SK-N-SH (cell line): ENCODE results near the gene CDHR3. TPM values are rescaled to one million over a fixed set of nuclear protein-coding genes. Genes with fewer than 3 reads are reported as not detected.

ENCODE experiments used
- CTCF ChIA-PET: fragments of 300-600, 350-600 bp; formaldehyde crosslinking; extraction: SDS; loops from one replicate; lab custom pipeline; 2021; lab: Yijun Ruan, JAX
- POLR2A ChIA-PET: fragments of 350-600 bp; sonication (Branson Sonifier 250); formaldehyde crosslinking; extraction: SDS; loops from one replicate; lab custom pipeline; 2020; ENCODE audit warnings: antibody characterized with exemption, inconsistent platforms; lab: Yijun Ruan, JAX
- DNase-seq: peaks from one replicate; pipeline ENCODE4 v3.0.0; 2012
- H2AFZ ChIP-seq: fragments of 200-600 bp; sonication (generic); 2 replicates; pipeline ENCODE4 v1.8.1; 2016; ENCODE audit warnings: antibody characterized with exemption, mild to moderate bottlenecking, low read depth
- H3F3A ChIP-seq: fragments of 200-600 bp; sonication (generic); replicated peaks from 2 replicates; pipeline ENCODE3; 2016; ENCODE audit warnings: antibody characterized with exemption, mild to moderate bottlenecking; ENCODE audit not compliant: insufficient read depth
- H3K27ac ChIP-seq, 2 experiments: fragments of 200-500 bp in 1 of 2; fragments of 200-600 bp in 1 of 2; sonication (Bioruptor generic) in 1 of 2; sonication (generic), shearing (Covaris generic) in 1 of 2; 2 replicates each; pipeline versions ENCODE4 v1.5.1 to v1.6.1; 2014 to 2016; ENCODE audit warnings: low read depth in 2 of 2, inconsistent platforms in 1 of 2, low read length in 1 of 2, mild to moderate bottlenecking in 1 of 2, mixed read lengths in 1 of 2
- H3K27me3 ChIP-seq: fragments of 200-600 bp; sonication (generic), shearing (Covaris generic); 2 replicates; pipeline ENCODE4 v1.6.1; 2016; ENCODE audit warnings: mixed run types; ENCODE audit not compliant: insufficient read depth
- H3K36me3 ChIP-seq, 2 experiments: fragments of 200-500 bp in 1 of 2; fragments of 200-600 bp in 1 of 2; sonication (Bioruptor generic) in 1 of 2; sonication (generic) in 1 of 2; replicated peaks in 1 of 2; 2 replicates each; pipeline versions ENCODE3 to v1.5.1; 2014 to 2016; ENCODE audit warnings: low read length in 1 of 2, mild to moderate bottlenecking in 1 of 2; ENCODE audit not compliant: insufficient read depth in 2 of 2, control insufficient read depth in 1 of 2
- H3K4me1 ChIP-seq, 2 experiments: fragments of 200-500 bp in 1 of 2; fragments of 200-600 bp in 1 of 2; sonication (Bioruptor generic) in 1 of 2; sonication (generic), shearing (Covaris generic) in 1 of 2; 2 replicates each; pipeline versions ENCODE4 v1.5.1 to v1.6.1; 2014 to 2016; ENCODE audit warnings: low read depth in 1 of 2, low read length in 1 of 2, mixed run types in 1 of 2; ENCODE audit not compliant: insufficient read depth in 2 of 2, control insufficient read depth in 1 of 2
- H3K4me2 ChIP-seq: fragments of 200-600 bp; sonication (generic), shearing (Covaris generic); 2 replicates; pipeline ENCODE4 v1.6.1; 2017; ENCODE audit warnings: mixed run types
- H3K4me3 ChIP-seq, 2 experiments: fragments of 200-500 bp in 1 of 2; fragments of 200-600 bp in 1 of 2; sonication (Bioruptor generic) in 1 of 2; sonication (generic), shearing (Covaris generic) in 1 of 2; 2 replicates each; pipeline versions ENCODE4 v1.5.1 to v1.8.1; 2014 to 2016; ENCODE audit warnings: low read depth in 2 of 2, inconsistent platforms in 1 of 2, low read length in 1 of 2, mild to moderate bottlenecking in 1 of 2, mixed read lengths in 1 of 2, moderate library complexity in 1 of 2
- H3K79me2 ChIP-seq: fragments of 200-600 bp; sonication (generic); 2 replicates; pipeline ENCODE4 v1.8.1; 2017; ENCODE audit warnings: mild to moderate bottlenecking; ENCODE audit not compliant: insufficient read depth
- H3K9ac ChIP-seq: fragments of 200-600 bp; sonication (generic); 2 replicates; pipeline ENCODE4 v1.6.1; 2017; ENCODE audit warnings: mixed run types
- H3K9me2 ChIP-seq: fragments of 200-600 bp; sonication (generic); 2 replicates; pipeline ENCODE4 v1.6.1; 2017; ENCODE audit warnings: mixed run types
- H3K9me3 ChIP-seq: fragments of 200-600 bp; sonication (generic); 2 replicates; pipeline ENCODE4 v1.6.1; 2017; ENCODE audit warnings: mixed run types, mild to moderate bottlenecking, moderate library complexity
- H4K20me1 ChIP-seq: fragments of 200-600 bp; sonication (generic); 2 replicates; pipeline ENCODE4 v1.6.1; 2017; ENCODE audit warnings: mild to moderate bottlenecking, mixed run types; ENCODE audit not compliant: insufficient read depth
- CTCF ChIP-seq: fragments of 200-600 bp; sonication (generic); IDR thresholded peaks from 2 replicates; pipeline ENCODE4 v1.6.1; 2017; ENCODE audit warnings: antibody characterized with exemption, mild to moderate bottlenecking, moderate library complexity
- ELF1 ChIP-seq: IDR thresholded peaks from 2 replicates; pipeline ENCODE4 v1.4.0; 2012
- EP300 ChIP-seq, 2 experiments: IDR thresholded peaks; 2 replicates each; pipeline versions ENCODE4 v1.4.0 to v1.6.1; 2012; ENCODE audit warnings: borderline replicate concordance in 1 of 2, low read depth in 1 of 2, low read length in 1 of 2
- EZH2phosphoT487 ChIP-seq: fragments of 200-600 bp; sonication (generic); IDR thresholded peaks from 2 replicates; pipeline ENCODE4 v1.6.1; 2017; ENCODE audit warnings: low read depth, mixed run types, mild to moderate bottlenecking, antibody characterized with exemption, moderate library complexity, borderline replicate concordance
- FOSL2 ChIP-seq: IDR thresholded peaks from 2 replicates; pipeline ENCODE4 v1.4.0; 2012; ENCODE audit warnings: low read depth, mild to moderate bottlenecking, moderate library complexity, borderline replicate concordance
- FOXJ3 ChIP-seq: sonication (generic); formaldehyde crosslinking; IDR thresholded peaks from 2 replicates; pipeline ENCODE4 v1.5.1; 2020; ENCODE audit warnings: mild to moderate bottlenecking, missing genetic modification reagents
- FOXM1 ChIP-seq: IDR thresholded peaks from 2 replicates; pipeline ENCODE4 v1.4.0; 2012; ENCODE audit warnings: low read depth, mild to moderate bottlenecking
- JUND ChIP-seq: IDR thresholded peaks from 2 replicates; pipeline ENCODE4 v1.4.0; 2012
- MAX ChIP-seq: IDR thresholded peaks from 2 replicates; pipeline ENCODE4 v1.4.0; 2012; ENCODE audit warnings: low read depth
- NRF1 ChIP-seq: IDR thresholded peaks from 2 replicates; pipeline ENCODE4 v1.6.1; 2012; ENCODE audit warnings: low read depth, mild to moderate bottlenecking, low read length
- POLR2AphosphoS5 ChIP-seq: IDR thresholded peaks from 2 replicates; pipeline ENCODE4 v1.6.1; 2012; ENCODE audit warnings: low read depth, low read length
- REST ChIP-seq: IDR thresholded peaks from 2 replicates; pipeline ENCODE4 v1.6.1; 2012; ENCODE audit warnings: mild to moderate bottlenecking, low read depth, low read length, moderate library complexity
- RXRA ChIP-seq: IDR thresholded peaks from 2 replicates; pipeline ENCODE4 v1.4.0; 2012; ENCODE audit warnings: low read depth, mild to moderate bottlenecking, borderline replicate concordance
- SIN3A ChIP-seq: IDR thresholded peaks from 2 replicates; pipeline ENCODE4 v1.6.1; 2012; ENCODE audit warnings: low read depth, mild to moderate bottlenecking, low read length, moderate library complexity, borderline replicate concordance
- SMC3 ChIP-seq: IDR thresholded peaks from 2 replicates; pipeline ENCODE4 v1.6.1; 2012; ENCODE audit warnings: low read depth, low read length, improper control_type of control experiment
- TCF12 ChIP-seq: IDR thresholded peaks from 2 replicates; pipeline ENCODE4 v1.4.0; 2012
- USF1 ChIP-seq: IDR thresholded peaks from 2 replicates; pipeline ENCODE4 v1.4.0; 2012; ENCODE audit warnings: low read depth, borderline replicate concordance
- USF2 ChIP-seq: fragments of 150-350 bp; IDR thresholded peaks from 2 replicates; pipeline ENCODE4 v1.6.1; 2017; ENCODE audit warnings: antibody characterized with exemption, low read length, low read depth, borderline replicate concordance
- YY1 ChIP-seq: IDR thresholded peaks from 2 replicates; pipeline ENCODE4 v1.4.0; 2012; ENCODE audit warnings: low read depth, mild to moderate bottlenecking
- WGBS: methylation state at CpG from one replicate; pipeline ENCODE4 v1.1.6; 2017; ENCODE audit warnings: low lambda C conversion rate; 5-methylcytosine and 5-hydroxymethylcytosine counted together
- polyA plus RNA-seq, 3 experiments: library from polyadenylated mRNA; depleted of rRNA; stranded (reverse); fragments of >200 nt; gene quantifications; 2 replicates each; pipeline ENCODE4 v1.2.3, GENCODE V29; 2012

CDHR3 gene
- polyA plus RNA-seq, 1 of the 3 experiments (the other 2 are of a cell fraction): 7.5 TPM

GRCh38 chr7:105971845-105972244 is 8.8 kb downstream of the CDHR3 start:
- Histone ChIP-seq H3K9me3 (no peaks in the 10 kb centered on the region), H2AFZ (no peak overlapping the region), H3K9me2 (no peaks in the 10 kb centered on the region), H4K20me1 (no peaks in the 10 kb centered on the region), H3K79me2 (no peaks in the 10 kb centered on the region), H3K4me1 (no peaks in the 10 kb centered on the region), H3K9ac (no peak overlapping the region), H3K4me2 (no peak overlapping the region), H3K36me3 (no peaks in the 10 kb centered on the region), H3F3A (no peaks in the 10 kb centered on the region), H3K27ac (no peak overlapping the region), H3K4me3 (no peak overlapping the region), H3K27me3 (no peaks in the 10 kb centered on the region; the same call in 1 of the 2 replicates)
- ChIA-PET POLR2A (no interaction called here), CTCF (interaction anchor here (0.9 to 2.9 kb wide), 5 partner anchors 24 to 70 kb away, joined by 3 to 8 read pairs (median 7); no protein-coding TSS in a partner anchor)
- WGBS: 83% methylated on average over 2 of the region's 2 CpGs
- TF ChIP-seq EZH2phosphoT487 (no peak), RXRA (no peak), NRF1 (no peak), FOXM1 (no peak), FOSL2 (no peak), CTCF (no peak), JUND (no peak), FOXJ3 (CRISPR knock-in tag) (no peak), ELF1 (no peak), SMC3 (no peak), EP300 (IDR thresholded peaks at IDR 0.05; ENCODE audit: borderline replicate concordance in 1 of 2, low read depth in 1 of 2, low read length in 1 of 2) (no peak), YY1 (no peak), USF1 (no peak), USF2 (no peak), SIN3A (no peak)
- DNase-seq: no peak

- no peaks in the 10 kb centered on the region for H3K9me3 ChIP-seq
- no peak overlapping the region for H3K27ac ChIP-seq
- no peaks in the 10 kb centered on the region for H3F3A ChIP-seq
- TF ChIP-seq TCF12 (no peak), MAX (no peak), FOXM1 (no peak), REST (no peak), POLR2AphosphoS5 (no peak), SIN3A (no peak), ELF1 (no peak), EZH2phosphoT487 (no peak)
- TF ChIP-seq, all 33 proteins: peak for 0
- 64% methylated on average over 4 of the region's 4 CpGs for WGBS
- H3K36me3 ChIP-seq: no peaks in the 10 kb centered on the region
- H2AFZ ChIP-seq: no peak overlapping the region
- ChIA-PET CTCF (interaction anchor here (0.9 to 2.9 kb wide), 7 partner anchors 10 to 95 kb away, joined by 3 to 8 read pairs (median 7); no protein-coding TSS in a partner anchor), POLR2A (no interaction called here)
- DNase-seq: no peak
- H3K4me1 ChIP-seq: no peaks in the 10 kb centered on the region
- H4K20me1 ChIP-seq: no peaks in the 10 kb centered on the region
- H3K9me2 ChIP-seq: no peaks in the 10 kb centered on the region
- H3K27me3 ChIP-seq: no peaks in the 10 kb centered on the region; the same call in 1 of the 2 replicates
- no peaks in the 10 kb centered on the region for H3K79me2 ChIP-seq
- no peak overlapping the region for H3K4me2 ChIP-seq
- no peak overlapping the region for H3K9ac ChIP-seq
- H3K4me3 ChIP-seq: no peak overlapping the region
Observed at GRCh38 chr7:105972276-105972675, 9.2 kb downstream of the CDHR3 start.
